GM12878 (cell line): ENCODE measurements around the gene MAP2K1. TPM values are rescaled to one million over a fixed set of nuclear protein-coding genes. Genes with fewer than 3 reads are reported as not detected.

ENCODE experiments used
- ATAC-seq: fragments of 200-7000 bp; cut with Tn5 transposase; 3 replicates; pipeline ENCODE4 v1.9.1; 2020; ENCODE audit warnings: mild to moderate bottlenecking, moderate library complexity
- BruUV-seq: library from RNA; stranded (reverse); fragments of 400-500 nt; replicated peaks from 2 replicates; lab custom pipeline; 2021; lab: Mats Ljungman, UMichigan
- CTCF ChIA-PET: fragments of 300-600 bp; sonication (Branson Sonifier 250); formaldehyde crosslinking; extraction: SDS; loops from one replicate; lab custom pipeline; 2021; ENCODE audit warnings: inconsistent platforms; lab: Yijun Ruan, JAX
- POLR2A ChIA-PET: fragments of 350-600 bp; formaldehyde crosslinking; extraction: SDS; loops from one replicate; lab custom pipeline; 2021; ENCODE audit warnings: inconsistent platforms; lab: Charles Lee
- RAD21 ChIA-PET: fragments of 300-600 bp; sonication (Branson Sonifier 250); formaldehyde crosslinking; loops from one replicate; lab custom pipeline; 2023; ENCODE audit warnings: antibody characterized with exemption; ENCODE audit not compliant: unreplicated experiment; lab: Charles Lee
- SMC1A ChIA-PET: fragments of 300-600 bp; sonication (Branson Sonifier 250); formaldehyde crosslinking; loops from one replicate; lab custom pipeline; 2023; ENCODE audit not compliant: unreplicated experiment, uncharacterized antibody; lab: Charles Lee
- DNase-seq: peaks from one replicate; pipeline ENCODE4 v3.0.0-alpha.2; 2011; ENCODE audit warnings: low read depth, low spot score
- FAIRE-seq: peaks from 3 replicates; lab custom pipeline; 2011; peaks lifted over from hg19 to GRCh38; lab: Jason Lieb, UNC
- H2AFZ ChIP-seq: 2 replicates; pipeline ENCODE4 v1.6.0; 2011; ENCODE audit warnings: low read depth, low read length, control low read depth; ENCODE audit not compliant: control insufficient read depth
- H3K27ac ChIP-seq: 2 replicates; pipeline ENCODE4 v1.5.1; 2011; ENCODE audit warnings: control low read depth; ENCODE audit not compliant: control insufficient read depth, insufficient read depth
- H3K27me3 ChIP-seq, 2 experiments: replicated peaks in 1 of 2; 2 replicates each; pipeline versions ENCODE4 v1.6.0 to v1.6.1; 2011; ENCODE audit warnings: low read length in 1 of 2; ENCODE audit not compliant: control insufficient read depth in 2 of 2, insufficient read depth in 2 of 2
- H3K36me3 ChIP-seq, 2 experiments: 2 replicates each; pipeline ENCODE4 v1.5.1; 2011; ENCODE audit warnings: low read length in 1 of 2; ENCODE audit not compliant: control insufficient read depth in 2 of 2, insufficient read depth in 2 of 2
- H3K4me1 ChIP-seq: 2 replicates; pipeline ENCODE4 v1.6.1; 2011; ENCODE audit warnings: mild to moderate bottlenecking, low read length, moderate library complexity, mixed read lengths; ENCODE audit not compliant: control insufficient read depth, insufficient read depth
- H3K4me2 ChIP-seq: 2 replicates; pipeline ENCODE4 v1.6.0; 2011; ENCODE audit warnings: control low read depth; ENCODE audit not compliant: control insufficient read depth, insufficient read depth
- H3K4me3 ChIP-seq: fragments of 200-600 bp; sonication (generic); 2 replicates; pipeline ENCODE4 v1.5.1; 2016
- H3K79me2 ChIP-seq: 2 replicates; pipeline ENCODE4 v1.6.0; 2011; ENCODE audit warnings: low read length; ENCODE audit not compliant: control insufficient read depth, insufficient read depth
- H3K9ac ChIP-seq: 2 replicates; pipeline ENCODE4 v1.8.0; 2011; ENCODE audit warnings: low read length, control low read depth, mixed read lengths; ENCODE audit not compliant: control insufficient read depth, insufficient read depth
- H3K9me3 ChIP-seq: replicated peaks from 3 replicates; pipeline ENCODE4 v1.5.1; 2011; ENCODE audit warnings: mild to moderate bottlenecking, low read length; ENCODE audit not compliant: control insufficient read depth, insufficient read depth
- H4K20me1 ChIP-seq: 2 replicates; pipeline ENCODE4 v1.6.0; 2011; ENCODE audit not compliant: control insufficient read depth, insufficient read depth
- BMI1 ChIP-seq: fragments of 450-650 bp; IDR thresholded peaks from 2 replicates; pipeline ENCODE4 v1.6.1; 2016; ENCODE audit warnings: mild to moderate bottlenecking, moderate library complexity, borderline replicate concordance
- CHD4 ChIP-seq: fragments of 200-600 bp; sonication (generic); IDR thresholded peaks from 2 replicates; pipeline ENCODE4 v1.6.1; 2016; ENCODE audit warnings: mild to moderate bottlenecking
- MTA3 ChIP-seq: IDR thresholded peaks from 2 replicates; pipeline ENCODE4 v1.6.1; 2012; ENCODE audit warnings: low read length, inconsistent platforms, borderline replicate concordance
- NFYA ChIP-seq: IDR thresholded peaks from 2 replicates; pipeline ENCODE4 v1.6.1; 2011; ENCODE audit warnings: low read depth, mild to moderate bottlenecking, low read length, improper control_type of control experiment, borderline replicate concordance
- RB1 ChIP-seq: fragments of 450-650 bp; formaldehyde crosslinking; IDR thresholded peaks from 2 replicates; pipeline ENCODE4 v1.6.1; 2017; ENCODE audit warnings: mild to moderate bottlenecking, borderline replicate concordance
- RELA ChIP-seq: fragments of 450-650 bp; IDR thresholded peaks from 2 replicates; pipeline ENCODE4 v1.8.0; 2014; ENCODE audit warnings: borderline replicate concordance; ENCODE audit not compliant: partially characterized antibody
- RFX5 ChIP-seq: IDR thresholded peaks from 2 replicates; pipeline ENCODE4 v1.6.1; 2011; ENCODE audit warnings: low read depth, low read length, improper control_type of control experiment
- SKIL ChIP-seq: fragments of 450-650 bp; IDR thresholded peaks from 2 replicates; pipeline ENCODE4 v1.6.1; 2017; ENCODE audit warnings: mild to moderate bottlenecking, low read depth, inconsistent platforms; ENCODE audit not compliant: poor library complexity, severe bottlenecking
- SMARCA5 ChIP-seq: fragments of 450-650 bp; IDR thresholded peaks from 2 replicates; pipeline ENCODE4 v1.6.1; 2017; ENCODE audit warnings: mild to moderate bottlenecking
- STAT3 ChIP-seq: IDR thresholded peaks from 2 replicates; pipeline ENCODE4 v1.6.1; 2011; ENCODE audit warnings: low read depth, low read length, improper control_type of control experiment
- TARDBP ChIP-seq: IDR thresholded peaks from 2 replicates; pipeline ENCODE4 v1.6.1; 2016; ENCODE audit warnings: borderline replicate concordance
- TBL1XR1 ChIP-seq: IDR thresholded peaks from 2 replicates; pipeline ENCODE4 v1.6.1; 2012; ENCODE audit warnings: low read depth, low read length, improper control_type of control experiment
- TCF3 ChIP-seq: IDR thresholded peaks from 2 replicates; pipeline ENCODE4 v1.6.1; 2012; ENCODE audit warnings: low read depth, mild to moderate bottlenecking, low read length, borderline replicate concordance; ENCODE audit not compliant: insufficient read depth
- ZNF24 ChIP-seq: fragments of 450-650 bp; IDR thresholded peaks from 2 replicates; pipeline ENCODE4 v1.6.1; 2017; ENCODE audit warnings: antibody characterized with exemption, mild to moderate bottlenecking
- ZZZ3 ChIP-seq: IDR thresholded peaks from 2 replicates; pipeline ENCODE4 v1.6.1; 2011; ENCODE audit warnings: low read depth; ENCODE audit not compliant: control insufficient read depth, insufficient read length
- WGBS: methylation state at CpG from one replicate; pipeline ENCODE4 v1.1.6; 2016; ENCODE audit warnings: low lambda C conversion rate; ENCODE audit not compliant: insufficient replicate concordance, insufficient coverage; ENCODE audit errors: missing lambda C conversion rate; 5-methylcytosine and 5-hydroxymethylcytosine counted together
- in situ Hi-C: fragments of 300-500 bp; cut with MboI; formaldehyde crosslinking; loops from 9 replicates; pipeline ENCODE4 v1.14.3; 2018; ENCODE audit warnings: mixed read lengths
- intact Hi-C: fragments of 100-400 bp; cut with micrococcal nuclease; formaldehyde crosslinking; loops from one replicate; pipeline ENCODE4 v1.14.2; 2022; ENCODE audit not compliant: unreplicated experiment
- polyA plus RNA-seq, 11 experiments: library from polyadenylated mRNA; depleted of rRNA in 4 of 11; unstranded in 6 of 11; stranded (reverse) in 5 of 11; fragments of >200 nt; fragmentation: Nextera tagmentation in 4 of 11; fragmentation: Illumina TruSeq in 1 of 11; extraction: Ambion mirVana in 4 of 11; extraction: Trizol in 1 of 11; gene quantifications; 1 replicate in 1 of 11; 2 replicates in 10 of 11; pipeline versions ENCODE4 v1.2.1 to v1.2.3, GENCODE V29; 2011 to 2016; ENCODE audit warnings: inconsistent platforms in 2 of 11, missing spikeins in 2 of 11, low read depth in 1 of 11
- total RNA-seq, 4 experiments: library from RNA; depleted of rRNA in 3 of 4; stranded (reverse); fragments of >200 nt in 3 of 4; fragmentation: Illumina TruSeq in 1 of 4; extraction: Trizol in 1 of 4; gene quantifications; 2 replicates each; pipeline versions ENCODE4 v1.2.1 to v1.2.3, GENCODE V29; 2013 to 2021

MAP2K1 gene
- total and polyA plus RNA-seq, 10 of the 15 experiments (the other 5 are each of a cell fraction or from before 2014, with no cell fraction given), result 11.2 to 112 (median 56.6) TPM

- intact Hi-C loops, result no loop called here
- RAD21 ChIA-PET, result interaction anchor here (1.0 to 1.1 kb wide), 2 partner anchors 9 to 15 kb away, joined by 4 read pairs; no protein-coding TSS in a partner anchor
- CTCF ChIA-PET, result interaction anchor here (0.7 to 1.2 kb wide), 2 partner anchors 13 to 131 kb away, joined by 3 to 6 read pairs; no protein-coding TSS in a partner anchor
- Histone ChIP-seq H3K9ac (no peak overlapping the region), H2AFZ (no peak overlapping the region), H3K4me3 (no peak overlapping the region; the same call in 1 of the 2 replicates), H3K36me3 (peaks cover 0 to 3% of the 10 kb centered on the region in 2 experiments; a peak in 1 of 4 replicates), H3K9me3 (peaks cover 7% of the 10 kb centered on the region; the same call in 2 of the 3 replicates), H3K27me3 (no peaks in the 10 kb centered on the region), H3K4me2 (peak overlapping the region; percentile 32), H3K79me2 (peaks cover 85% of the 10 kb centered on the region), H3K4me1 (peaks cover 22% of the 10 kb centered on the region), H3K27ac (peak overlapping the region; percentile 14), H4K20me1 (no peaks in the 10 kb centered on the region)
- SMC1A ChIA-PET, result interaction anchor here (0.8 to 1.3 kb wide), 4 partner anchors 14 to 30 kb away, joined by 3 to 8 read pairs (median 4); no protein-coding TSS in a partner anchor
- TF ChIP-seq RB1 (no peak), NFYA (no peak), SMARCA5 (no peak), TARDBP (no peak), TCF3 (no peak), TBL1XR1 (no peak), MTA3 (no peak), STAT3 (no peak), RFX5 (no peak), BMI1 (no peak), ZZZ3 (no peak), CHD4 (no peak), SKIL (no peak), RELA (no peak), ZNF24 (no peak)
- FAIRE-seq, result no peak
- in situ Hi-C loops, result no loop called here
- no TSS peak for BruUV-seq
- no peak for ATAC-seq
- no peak for DNase-seq
- 87% methylated on average over 5 of the region's 5 CpGs for WGBS
- POLR2A ChIA-PET, result interaction anchor here (0.7 to 0.9 kb wide), 4 partner anchors 11 to 123 kb away, joined by 3 to 7 read pairs (median 3); partner anchors contain the start of gene MAP2K1
Measured at GRCh38 chr15:66417736-66418135, 31.0 kb downstream of the MAP2K1 start.
